Measurements from ENCODE around the gene CLDN20.

Gene CLDN20

DNA sequence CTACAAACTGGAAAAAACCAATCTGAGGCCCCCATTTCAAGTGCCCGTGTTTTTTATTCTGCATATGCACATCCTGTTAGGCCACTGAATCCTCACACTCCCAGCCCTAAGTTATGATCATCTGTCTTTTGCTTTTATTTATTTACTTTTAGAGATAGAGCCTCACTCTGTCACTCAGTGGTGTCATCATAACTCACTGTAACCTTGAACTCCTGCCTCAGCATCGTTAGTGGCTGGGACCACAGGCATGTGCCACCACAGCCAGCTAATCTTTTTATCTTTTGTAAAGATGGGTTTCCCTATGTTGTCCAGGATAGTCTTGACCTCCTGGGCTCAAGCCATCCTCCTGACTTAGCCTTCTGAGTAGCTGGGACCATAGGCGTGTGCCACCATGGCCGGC lies 29.6 kb upstream of the CLDN20 start:
- Histone ChIP-seq H3K27me3 (ENCODE audit: insufficient read depth, poor library complexity, severe bottlenecking) (no peaks in the 10 kb centered on the region), H3K4me3 (replicated peaks; ENCODE audit: insufficient read depth, low read length) (no peak overlapping the region), H3K27ac (replicated peaks) (no peak overlapping the region)
- TF ChIP-seq POLR2AphosphoS5 (IDR thresholded peaks at IDR 0.05; ENCODE audit: low read depth): no peak
- no peak for TF ChIP-seq SPI1 (IDR thresholded peaks at IDR 0.05; ENCODE audit: borderline replicate concordance, low read depth)
- TF ChIP-seq, protein P1, sequence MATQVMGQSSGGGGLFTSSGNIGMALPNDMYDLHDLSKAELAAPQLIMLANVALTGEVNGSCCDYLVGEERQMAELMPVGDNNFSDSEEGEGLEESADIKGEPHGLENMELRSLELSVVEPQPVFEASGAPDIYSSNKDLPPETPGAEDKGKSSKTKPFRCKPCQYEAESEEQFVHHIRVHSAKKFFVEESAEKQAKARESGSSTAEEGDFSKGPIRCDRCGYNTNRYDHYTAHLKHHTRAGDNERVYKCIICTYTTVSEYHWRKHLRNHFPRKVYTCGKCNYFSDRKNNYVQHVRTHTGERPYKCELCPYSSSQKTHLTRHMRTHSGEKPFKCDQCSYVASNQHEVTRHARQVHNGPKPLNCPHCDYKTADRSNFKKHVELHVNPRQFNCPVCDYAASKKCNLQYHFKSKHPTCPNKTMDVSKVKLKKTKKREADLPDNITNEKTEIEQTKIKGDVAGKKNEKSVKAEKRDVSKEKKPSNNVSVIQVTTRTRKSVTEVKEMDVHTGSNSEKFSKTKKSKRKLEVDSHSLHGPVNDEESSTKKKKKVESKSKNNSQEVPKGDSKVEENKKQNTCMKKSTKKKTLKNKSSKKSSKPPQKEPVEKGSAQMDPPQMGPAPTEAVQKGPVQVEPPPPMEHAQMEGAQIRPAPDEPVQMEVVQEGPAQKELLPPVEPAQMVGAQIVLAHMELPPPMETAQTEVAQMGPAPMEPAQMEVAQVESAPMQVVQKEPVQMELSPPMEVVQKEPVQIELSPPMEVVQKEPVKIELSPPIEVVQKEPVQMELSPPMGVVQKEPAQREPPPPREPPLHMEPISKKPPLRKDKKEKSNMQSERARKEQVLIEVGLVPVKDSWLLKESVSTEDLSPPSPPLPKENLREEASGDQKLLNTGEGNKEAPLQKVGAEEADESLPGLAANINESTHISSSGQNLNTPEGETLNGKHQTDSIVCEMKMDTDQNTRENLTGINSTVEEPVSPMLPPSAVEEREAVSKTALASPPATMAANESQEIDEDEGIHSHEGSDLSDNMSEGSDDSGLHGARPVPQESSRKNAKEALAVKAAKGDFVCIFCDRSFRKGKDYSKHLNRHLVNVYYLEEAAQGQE (IDR thresholded peaks at IDR 0.05; ENCODE audit: insufficient replicate concordance, low read depth): no peak
- no peak for TF ChIP-seq GABPA (IDR thresholded peaks at IDR 0.05; ENCODE audit: low read depth)
- TF ChIP-seq, protein P2, sequence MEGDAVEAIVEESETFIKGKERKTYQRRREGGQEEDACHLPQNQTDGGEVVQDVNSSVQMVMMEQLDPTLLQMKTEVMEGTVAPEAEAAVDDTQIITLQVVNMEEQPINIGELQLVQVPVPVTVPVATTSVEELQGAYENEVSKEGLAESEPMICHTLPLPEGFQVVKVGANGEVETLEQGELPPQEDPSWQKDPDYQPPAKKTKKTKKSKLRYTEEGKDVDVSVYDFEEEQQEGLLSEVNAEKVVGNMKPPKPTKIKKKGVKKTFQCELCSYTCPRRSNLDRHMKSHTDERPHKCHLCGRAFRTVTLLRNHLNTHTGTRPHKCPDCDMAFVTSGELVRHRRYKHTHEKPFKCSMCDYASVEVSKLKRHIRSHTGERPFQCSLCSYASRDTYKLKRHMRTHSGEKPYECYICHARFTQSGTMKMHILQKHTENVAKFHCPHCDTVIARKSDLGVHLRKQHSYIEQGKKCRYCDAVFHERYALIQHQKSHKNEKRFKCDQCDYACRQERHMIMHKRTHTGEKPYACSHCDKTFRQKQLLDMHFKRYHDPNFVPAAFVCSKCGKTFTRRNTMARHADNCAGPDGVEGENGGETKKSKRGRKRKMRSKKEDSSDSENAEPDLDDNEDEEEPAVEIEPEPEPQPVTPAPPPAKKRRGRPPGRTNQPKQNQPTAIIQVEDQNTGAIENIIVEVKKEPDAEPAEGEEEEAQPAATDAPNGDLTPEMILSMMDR (IDR thresholded peaks at IDR 0.05; ENCODE audit: insufficient read depth, low read length): no peak
- DNase-seq (ENCODE audit: low read depth in 1 of 2, low spot score in 1 of 2): no peak

GRCh38 chr6:155234687-155235086 lies 29.1 kb upstream of the CLDN20 start:
- Histone ChIP-seq H3K27ac (replicated peaks) (no peak overlapping the region), H3K4me3 (replicated peaks; ENCODE audit: insufficient read depth, low read length) (no peak overlapping the region), H3K27me3 (ENCODE audit: insufficient read depth, poor library complexity, severe bottlenecking) (no peaks in the 10 kb centered on the region)
- no peak for DNase-seq (ENCODE audit: low read depth in 1 of 2, low spot score in 1 of 2)
- TF ChIP-seq POLR2AphosphoS5 (IDR thresholded peaks at IDR 0.05; ENCODE audit: low read depth): no peak

- TF ChIP-seq, protein P1 (IDR thresholded peaks at IDR 0.05; ENCODE audit: insufficient replicate concordance, low read depth): no peak
- TF ChIP-seq POLR2AphosphoS5 (IDR thresholded peaks at IDR 0.05; ENCODE audit: low read depth): no peak
- TF ChIP-seq, protein P2 (IDR thresholded peaks at IDR 0.05; ENCODE audit: insufficient read depth, low read length): no peak
- no peak for TF ChIP-seq SPI1 (IDR thresholded peaks at IDR 0.05; ENCODE audit: borderline replicate concordance, low read depth)
- TF ChIP-seq GABPA (IDR thresholded peaks at IDR 0.05; ENCODE audit: low read depth): no peak
- H3K27ac ChIP-seq (replicated peaks): no peak overlapping the region
- H3K27me3 ChIP-seq (ENCODE audit: insufficient read depth, poor library complexity, severe bottlenecking): no peaks in the 10 kb centered on the region
- H3K4me3 ChIP-seq (replicated peaks; ENCODE audit: insufficient read depth, low read length): no peak overlapping the region
- DNase-seq (ENCODE audit: low read depth in 1 of 2, low spot score in 1 of 2): no peak
Observed at GRCh38 chr6:155235087-155235486, 28.7 kb upstream of the CLDN20 start.

GRCh38 chr6:155237613-155238012 lies 26.2 kb upstream of the CLDN20 start:
- Histone ChIP-seq H3K4me3 (replicated peaks; ENCODE audit: insufficient read depth, low read length) (no peak overlapping the region), H3K27ac (replicated peaks) (no peak overlapping the region), H3K27me3 (ENCODE audit: insufficient read depth, poor library complexity, severe bottlenecking) (no peaks in the 10 kb centered on the region)
- TF ChIP-seq POLR2AphosphoS5 (IDR thresholded peaks at IDR 0.05; ENCODE audit: low read depth) (no peak), SPI1 (IDR thresholded peaks at IDR 0.05; ENCODE audit: borderline replicate concordance, low read depth) (no peak), GABPA (IDR thresholded peaks at IDR 0.05; ENCODE audit: low read depth) (no peak)
- TF ChIP-seq, protein P2 (IDR thresholded peaks at IDR 0.05; ENCODE audit: insufficient read depth, low read length): no peak
- TF ChIP-seq, protein P1 (IDR thresholded peaks at IDR 0.05; ENCODE audit: insufficient replicate concordance, low read depth): no peak
- no peak for DNase-seq (ENCODE audit: low read depth in 1 of 2, low spot score in 1 of 2)

Measured in HL-60 (cell line).